Renal cortical epithelial cell (primary cell): ENCODE data around the gene RTN4RL1. TPM values are rescaled to one million over a fixed set of nuclear protein-coding genes. Genes with fewer than 3 reads are reported as not detected.

Experiments used
- DNase-seq: peaks from one replicate; pipeline ENCODE4 v3.0.0-alpha.2; 2011; ENCODE audit warnings: low read depth
- total RNA-seq: library from RNA; depleted of rRNA; stranded (reverse); fragments of >200 nt; gene quantifications from 2 replicates; pipeline ENCODE4 v1.2.3, GENCODE V29; 2014

Gene RTN4RL1
- total RNA-seq, 1 donor from 2014 or later: 4.3 TPM

GRCh38 chr17:2059547-2060384, 34.6 kb upstream of the RTN4RL1 start:
- no peak for DNase-seq

- no peak for DNase-seq
These were observed 33.7 kb upstream of the RTN4RL1 start for GRCh38 chr17:2058586-2059546.

- DNase-seq: no peak
These were observed 32.8 kb upstream of the RTN4RL1 start for GRCh38 chr17:2057760-2058585.

DNA sequence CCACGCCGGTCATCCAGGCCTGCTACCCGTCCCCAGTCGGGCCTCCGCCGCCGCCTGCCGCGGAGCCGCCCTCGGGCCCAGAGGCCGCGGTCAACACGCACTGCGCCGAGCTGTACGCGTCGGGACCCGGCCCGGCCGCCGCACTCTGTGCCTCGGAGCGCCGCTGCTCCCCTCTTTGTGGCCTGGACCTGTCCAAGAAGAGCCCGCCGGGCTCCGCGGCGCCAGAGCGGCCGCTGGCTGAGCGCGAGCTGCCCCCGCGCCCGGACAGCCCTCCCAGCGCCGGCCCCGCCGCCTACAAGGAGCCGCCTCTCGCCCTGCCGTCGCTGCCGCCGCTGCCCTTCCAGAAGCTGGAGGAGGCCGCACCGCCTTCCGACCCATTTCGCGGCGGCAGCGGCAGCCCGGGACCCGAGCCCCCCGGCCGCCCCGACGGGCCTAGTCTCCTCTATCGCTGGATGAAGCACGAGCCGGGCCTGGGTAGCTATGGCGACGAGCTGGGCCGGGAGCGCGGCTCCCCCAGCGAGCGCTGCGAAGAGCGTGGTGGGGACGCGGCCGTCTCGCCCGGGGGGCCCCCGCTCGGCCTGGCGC, 32.1 kb upstream of the RTN4RL1 start:
- no peak for DNase-seq

DNA sequence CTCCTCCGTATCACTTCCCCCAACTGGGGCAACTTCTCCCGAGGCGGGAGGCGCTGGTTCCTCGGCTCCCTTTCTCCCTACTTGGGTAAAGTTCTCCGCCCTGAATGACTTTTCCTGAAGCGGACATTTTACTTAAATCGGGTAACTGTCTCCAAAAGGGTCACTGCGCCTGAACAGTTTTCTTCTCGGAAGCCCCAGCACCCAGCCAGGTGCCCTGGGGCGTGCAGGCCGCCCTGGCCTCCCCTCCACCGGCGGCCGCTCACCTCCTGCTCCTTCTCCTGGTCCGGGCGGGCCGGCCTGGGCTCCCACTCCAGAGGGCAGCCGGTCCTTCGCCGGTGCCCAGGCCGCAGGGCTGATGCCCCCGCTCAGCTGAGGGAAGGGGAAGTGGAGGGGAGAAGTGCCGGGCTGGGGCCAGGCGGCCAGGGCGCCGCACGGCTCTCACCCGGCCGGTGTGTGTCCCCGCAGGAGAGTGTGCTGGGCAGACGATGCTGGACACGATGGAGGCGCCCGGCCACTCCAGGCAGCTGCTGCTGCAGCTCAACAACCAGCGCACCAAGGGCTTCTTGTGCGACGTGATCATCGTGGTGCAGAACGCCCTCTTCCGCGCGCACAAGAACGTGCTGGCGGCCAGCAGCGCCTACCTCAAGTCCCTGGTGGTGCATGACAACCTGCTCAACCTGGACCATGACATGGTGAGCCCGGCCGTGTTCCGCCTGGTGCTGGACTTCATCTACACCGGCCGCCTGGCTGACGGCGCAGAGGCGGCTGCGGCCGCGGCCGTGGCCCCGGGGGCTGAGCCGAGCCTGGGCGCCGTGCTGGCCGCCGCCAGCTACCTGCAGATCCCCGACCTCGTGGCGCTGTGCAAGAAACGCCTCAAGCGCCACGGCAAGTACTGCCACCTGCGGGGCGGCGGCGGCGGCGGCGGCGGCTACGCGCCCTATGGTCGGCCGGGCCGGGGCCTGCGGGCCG, 31.4 kb upstream of the RTN4RL1 start:
- DNase-seq: no peak

GRCh38 chr17:2055292-2056205, 30.4 kb upstream of the RTN4RL1 start:
- no peak for DNase-seq

DNA sequence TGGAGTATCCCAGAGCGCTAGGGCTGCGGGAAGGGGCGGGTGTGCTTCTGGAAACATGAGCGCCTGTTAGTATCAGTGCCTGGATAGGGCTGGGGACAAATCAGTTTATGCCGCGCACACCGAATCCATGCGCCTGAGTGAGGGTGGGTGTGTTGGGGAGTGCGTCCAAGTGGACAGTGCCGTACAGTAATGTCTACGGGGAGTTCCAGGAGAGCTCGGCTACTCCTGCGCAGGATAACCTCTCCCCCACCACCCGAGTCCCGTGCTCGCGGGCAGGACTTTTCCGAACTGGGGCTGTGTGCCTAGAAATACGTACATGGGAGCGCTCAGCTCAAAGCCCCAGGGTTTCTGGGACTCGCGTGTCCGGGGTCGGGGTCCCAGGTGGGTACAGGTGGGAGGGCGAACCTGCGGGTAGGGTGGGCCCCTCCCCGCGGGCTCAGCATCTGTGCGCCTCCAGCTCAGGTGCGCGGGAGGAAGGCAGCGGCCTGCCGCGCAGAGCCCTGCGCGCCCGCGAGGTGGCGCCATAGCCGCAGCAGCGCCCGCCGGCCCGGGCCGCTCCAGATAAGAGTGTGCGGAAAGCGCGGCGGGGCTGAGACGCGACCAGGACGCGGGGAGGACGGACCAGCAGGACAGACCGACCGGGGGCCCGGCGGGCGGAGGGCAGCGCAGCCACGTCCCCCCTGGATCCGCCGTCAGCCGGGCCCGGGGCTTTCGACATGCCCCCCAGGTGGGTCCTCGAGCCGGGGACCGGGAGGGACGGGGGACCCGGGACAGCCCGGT, 29.6 kb upstream of the RTN4RL1 start, which contains the start of gene HIC1:
TSS of gene HIC1 (plus strand) at position 592 of the 780 bp plus-strand sequence. CDS start 1,588 bp downstream, outside the sequence.
- DNase-seq: no peak

DNA sequence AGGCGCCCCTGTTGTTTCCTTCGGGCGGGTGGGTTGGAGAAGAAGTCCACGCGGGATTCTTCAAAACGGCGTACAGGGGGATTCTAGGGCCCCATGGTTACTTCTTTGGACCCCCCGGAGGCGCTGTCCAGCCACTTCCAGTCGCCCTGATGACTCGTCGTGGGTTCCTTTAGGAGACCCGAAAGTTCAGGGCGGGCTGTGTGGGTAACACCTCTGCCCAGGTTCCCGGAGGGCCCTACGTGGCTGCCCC, 29.1 kb upstream of the RTN4RL1 start:
- DNase-seq: no peak

DNA sequence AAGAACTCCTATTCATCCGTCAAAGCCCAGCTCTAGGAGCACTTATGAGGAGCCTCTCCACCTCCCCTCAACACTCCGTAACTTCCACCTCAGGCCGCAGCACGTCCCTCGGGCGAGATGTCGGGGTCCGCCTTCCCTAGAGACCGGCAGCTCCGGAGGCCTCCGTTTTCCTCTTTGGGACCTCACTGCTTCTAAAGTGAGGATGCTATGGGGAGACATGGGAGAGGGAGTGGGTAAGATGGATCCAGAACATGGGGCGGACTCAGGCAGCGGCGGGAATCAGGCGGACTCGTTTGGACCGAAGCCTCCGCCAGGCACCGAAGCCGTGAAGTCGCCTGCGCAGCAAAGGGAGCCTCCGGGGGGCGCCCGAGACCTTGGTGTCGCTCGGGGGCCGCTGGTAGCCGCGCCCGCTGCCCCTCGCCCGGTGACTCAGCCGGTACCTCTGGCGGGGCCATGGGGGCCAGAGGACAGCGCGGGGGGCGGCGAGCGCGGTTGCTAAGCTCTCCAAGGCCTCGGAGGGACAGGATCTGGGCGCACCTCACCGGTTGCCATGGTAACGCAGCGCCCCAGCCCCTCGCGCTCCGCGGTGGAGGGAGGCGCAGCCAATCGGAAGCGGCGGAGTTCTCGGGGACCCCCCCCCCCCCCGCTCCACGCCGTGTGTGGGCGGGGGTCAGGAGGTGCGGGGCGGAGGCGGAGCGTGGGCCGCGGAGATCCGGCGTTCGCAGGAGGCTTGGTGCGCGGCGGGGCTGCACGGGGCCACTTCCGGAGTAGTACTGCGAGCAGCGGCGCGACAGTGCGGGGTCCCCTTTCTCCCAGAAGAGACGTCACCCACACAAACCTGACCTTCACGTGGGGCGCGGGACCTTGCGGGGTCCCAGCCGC, 28.5 kb upstream of the RTN4RL1 start:
- no peak for DNase-seq

GRCh38 chr17:2051933-2052559, 26.9 kb upstream of the RTN4RL1 start:
- DNase-seq: no peak

GRCh38 chr17:2051061-2051932, 26.2 kb upstream of the RTN4RL1 start:
- no peak for DNase-seq

GRCh38 chr17:2050300-2051060, 25.3 kb upstream of the RTN4RL1 start:
- DNase-seq: no peak

DNA sequence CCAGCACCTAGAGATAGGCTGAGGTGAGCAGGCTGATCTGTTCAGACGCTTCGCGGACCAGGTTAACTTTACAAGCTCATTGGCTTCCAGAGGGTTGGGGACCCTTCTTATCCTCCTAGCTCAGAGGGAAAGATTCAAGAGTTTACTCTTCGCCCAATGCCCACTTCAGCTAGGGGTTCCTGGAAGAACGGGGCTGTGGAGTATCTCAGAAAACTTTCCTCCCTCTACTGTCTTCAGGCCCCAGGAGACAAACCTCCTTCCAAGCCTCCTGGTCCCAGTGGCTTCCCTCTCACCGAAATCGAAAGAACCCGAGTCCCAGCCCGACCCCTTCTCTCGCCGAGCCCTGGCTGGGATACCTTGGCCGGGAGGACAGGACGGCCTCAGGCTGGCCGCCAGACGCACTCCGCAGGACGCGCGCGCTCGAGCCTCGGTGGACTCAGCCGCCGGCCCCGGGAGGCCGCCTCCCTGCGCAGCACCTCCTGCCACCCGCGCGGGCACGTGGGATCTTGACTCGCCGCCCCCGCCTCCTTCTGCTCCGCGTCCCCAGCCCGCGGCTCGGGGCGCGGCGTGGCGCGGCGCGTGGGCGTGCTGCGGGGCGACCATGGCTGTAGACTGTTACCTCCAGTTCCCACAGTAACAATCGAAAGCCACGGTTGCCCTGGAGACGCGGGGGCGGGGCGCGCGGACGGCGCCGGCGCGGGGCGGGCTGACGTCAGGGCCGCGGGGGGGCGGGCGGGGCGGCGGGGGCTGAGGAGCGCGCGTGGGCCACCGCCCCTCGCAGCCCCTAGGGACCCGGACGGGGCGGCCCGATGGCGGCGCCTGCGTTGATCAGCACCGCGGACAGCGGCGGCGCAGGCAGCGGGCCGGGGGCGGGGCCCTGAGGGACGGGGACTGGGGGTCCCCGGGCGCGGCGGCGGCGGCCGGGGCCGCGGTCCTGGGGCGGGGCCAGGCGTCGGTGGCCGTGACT, 24.5 kb upstream of the RTN4RL1 start:
- peak; percentile 54 for DNase-seq

- no peak for DNase-seq
These were observed 23.7 kb upstream of the RTN4RL1 start for GRCh38 chr17:2048805-2049204.
